GM03348 (cell line): Measurements from ENCODE around the gene HOXD12.

ENCODE experiments used
- DNase-seq: peaks from one replicate; pipeline ENCODE4 v3.0.0; 2012; ENCODE audit warnings: low spot score

HOXD12 gene

DNA sequence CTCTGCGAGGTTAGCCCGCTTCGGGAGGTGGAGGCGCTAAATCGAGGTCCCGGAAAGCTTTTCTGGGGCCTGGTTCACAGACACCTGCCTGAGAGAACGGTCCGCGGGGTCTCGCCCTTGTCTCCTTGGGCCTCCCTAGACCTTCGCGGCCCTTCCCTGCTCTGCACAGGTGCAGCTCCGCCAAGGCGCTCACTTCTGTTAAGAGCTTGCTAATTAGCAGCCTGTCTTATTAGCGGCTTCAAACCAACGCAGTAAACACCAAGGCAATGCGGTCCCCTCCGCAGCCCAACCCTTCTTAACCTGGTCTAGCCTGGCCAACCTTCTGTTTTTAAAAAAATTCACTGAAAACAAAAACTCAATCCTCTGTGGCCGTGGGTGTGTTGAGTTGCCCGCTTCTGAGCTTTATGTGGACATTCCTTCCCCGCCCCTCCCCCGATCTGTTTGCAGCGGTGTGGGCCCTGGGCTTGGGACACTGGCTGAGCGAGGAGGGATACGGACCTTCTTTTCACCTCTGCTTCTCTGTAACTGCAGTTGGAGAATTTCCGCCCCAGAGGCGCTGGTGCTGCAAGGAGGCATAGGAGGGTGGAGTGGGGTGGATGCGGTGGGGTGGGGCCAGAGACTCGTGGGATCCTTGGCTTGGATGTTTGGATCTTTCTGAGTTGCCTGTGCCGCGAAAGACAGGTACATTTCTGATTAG lies 48.4 kb downstream of the HOXD12 start:
- DNase-seq, result no peak

DNA sequence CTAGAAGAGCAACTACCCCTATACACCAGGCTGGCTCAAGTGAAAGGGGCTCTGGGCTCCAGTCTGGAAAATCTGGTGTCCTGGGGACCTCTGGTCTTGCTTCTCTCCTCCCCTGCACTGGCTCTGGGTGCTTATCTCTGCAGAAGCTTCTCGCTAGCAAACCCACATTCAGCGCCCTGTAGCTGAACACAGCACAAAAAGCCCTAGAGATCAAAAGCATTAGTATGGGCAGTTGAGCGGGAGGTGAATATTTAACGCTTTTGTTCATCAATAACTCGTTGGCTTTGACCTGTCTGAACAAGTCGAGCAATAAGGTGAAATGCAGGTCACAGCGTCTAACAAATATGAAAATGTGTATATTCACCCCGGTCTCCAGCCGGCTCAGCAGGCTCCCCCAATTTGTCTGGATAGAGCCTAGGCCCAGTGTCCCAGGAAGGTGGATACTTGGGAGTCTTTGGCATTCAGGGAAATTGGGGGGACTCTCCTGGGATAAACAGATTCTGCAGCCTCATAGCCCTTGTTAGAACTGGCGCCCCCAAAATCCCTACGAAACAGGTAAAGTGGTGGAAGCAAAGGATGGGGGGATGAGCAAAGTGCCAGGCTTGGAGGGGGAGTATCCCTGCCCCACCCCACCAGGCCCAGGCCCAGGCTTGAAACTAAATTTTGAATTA lies 49.3 kb downstream of the HOXD12 start:
- no peak for DNase-seq

DNA sequence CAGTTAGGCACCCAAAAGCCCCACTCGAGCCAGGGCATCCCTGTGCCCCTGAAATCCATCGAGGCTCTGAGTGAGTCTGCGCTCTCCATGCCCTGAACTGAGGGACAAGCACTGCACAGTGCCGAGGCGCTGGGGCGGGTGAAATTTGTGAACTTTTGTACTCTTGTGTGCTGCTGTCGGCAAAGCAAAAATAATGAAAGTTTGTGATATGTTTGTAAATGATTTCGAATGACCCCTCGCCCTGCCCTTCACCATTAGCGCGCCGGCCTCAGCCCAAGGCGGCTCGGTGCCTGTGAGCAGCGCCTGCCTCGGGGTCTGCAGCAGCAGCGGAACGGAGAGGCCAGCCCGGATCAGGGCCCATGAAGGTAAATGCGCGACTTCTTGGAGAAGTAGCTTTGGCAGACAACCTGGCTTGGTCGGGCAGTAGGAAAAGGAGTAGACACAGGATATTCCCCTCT lies 49.9 kb downstream of the HOXD12 start:
- DNase-seq, result no peak

GRCh38 chr2:176149939-176150583 lies 50.5 kb downstream of the HOXD12 start:
- no peak for DNase-seq

DNA sequence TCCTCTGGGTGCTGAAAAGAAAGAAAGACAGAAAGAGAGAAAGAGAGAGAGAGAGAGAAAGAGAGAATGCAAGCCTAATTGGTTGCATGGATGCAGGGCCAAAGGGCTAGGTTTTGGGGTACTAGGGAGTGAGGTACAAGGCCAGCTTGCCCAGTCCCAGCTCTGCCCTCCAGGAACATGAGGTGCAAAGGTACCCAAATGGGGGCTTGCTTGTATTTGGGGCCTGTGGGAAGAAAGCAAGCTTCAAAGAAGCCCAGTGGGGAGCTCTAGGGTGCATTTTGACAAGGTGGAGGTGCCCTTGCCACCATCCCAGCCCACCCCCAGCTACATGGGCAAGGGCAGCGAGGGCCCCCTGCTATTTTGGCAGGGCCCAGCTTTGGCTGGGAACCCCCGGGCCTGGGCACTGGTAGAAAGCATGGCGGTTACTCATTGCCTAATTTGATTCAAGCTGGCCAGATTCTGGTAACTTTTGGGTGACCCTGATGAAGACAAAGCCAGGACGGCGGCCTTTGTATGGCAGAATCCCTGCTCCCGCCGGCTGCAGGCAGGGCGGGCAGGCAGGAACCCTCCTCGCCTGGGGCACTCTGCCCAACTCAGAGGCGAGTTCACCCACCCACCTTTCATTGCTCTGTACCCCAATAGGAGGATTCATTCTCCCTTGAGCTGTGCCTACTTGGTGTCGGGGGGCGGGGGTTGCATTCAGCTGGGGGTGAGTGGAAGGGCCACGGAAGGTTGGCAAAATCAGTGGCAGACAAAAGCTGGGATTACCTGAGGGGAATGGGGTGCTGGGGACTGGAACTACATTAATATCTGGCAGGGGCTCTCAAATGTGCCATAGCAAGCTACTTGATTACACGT lies 51.2 kb downstream of the HOXD12 start:
- DNase-seq, result no peak

GRCh38 chr2:176151442-176152287 lies 52.1 kb downstream of the HOXD12 start, which contains the start of gene HOXD4:
Gene HOXD4 (plus strand): TSS chr2:176151550. CDS start chr2:176151634, 84 bp downstream.
- no peak for DNase-seq
